ENCODE results near the gene PCBP3.
"Not testable (repeated sequence)": the region's sequence is repeated elsewhere in the genome, so short reads cannot be mapped to it uniquely, and the experiment has no call there.

The PCBP3 gene

DNA sequence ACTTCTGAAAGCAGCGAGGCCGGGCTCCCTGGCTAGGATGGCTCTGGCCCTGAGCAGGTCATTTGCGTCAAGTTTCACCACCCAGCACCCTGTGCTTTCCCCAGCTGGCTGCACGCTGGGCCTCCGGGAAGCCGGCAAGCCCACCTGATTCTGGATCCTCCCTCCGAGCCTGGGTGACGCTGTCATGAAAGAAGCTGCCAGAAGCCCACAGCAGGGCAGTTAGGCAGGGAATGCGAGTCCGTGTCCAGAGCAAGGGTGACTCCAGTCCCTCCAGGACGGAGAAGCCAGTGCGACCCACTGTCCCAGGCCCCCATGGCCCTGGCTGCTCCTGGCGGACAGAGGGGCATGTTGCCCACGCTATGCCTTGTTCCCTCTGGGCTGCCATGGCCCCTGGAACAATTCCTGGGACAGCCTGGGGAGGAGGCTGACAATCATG lies 44.4 kb upstream of the PCBP3 start:
- TF ChIP-seq, protein P1, sequence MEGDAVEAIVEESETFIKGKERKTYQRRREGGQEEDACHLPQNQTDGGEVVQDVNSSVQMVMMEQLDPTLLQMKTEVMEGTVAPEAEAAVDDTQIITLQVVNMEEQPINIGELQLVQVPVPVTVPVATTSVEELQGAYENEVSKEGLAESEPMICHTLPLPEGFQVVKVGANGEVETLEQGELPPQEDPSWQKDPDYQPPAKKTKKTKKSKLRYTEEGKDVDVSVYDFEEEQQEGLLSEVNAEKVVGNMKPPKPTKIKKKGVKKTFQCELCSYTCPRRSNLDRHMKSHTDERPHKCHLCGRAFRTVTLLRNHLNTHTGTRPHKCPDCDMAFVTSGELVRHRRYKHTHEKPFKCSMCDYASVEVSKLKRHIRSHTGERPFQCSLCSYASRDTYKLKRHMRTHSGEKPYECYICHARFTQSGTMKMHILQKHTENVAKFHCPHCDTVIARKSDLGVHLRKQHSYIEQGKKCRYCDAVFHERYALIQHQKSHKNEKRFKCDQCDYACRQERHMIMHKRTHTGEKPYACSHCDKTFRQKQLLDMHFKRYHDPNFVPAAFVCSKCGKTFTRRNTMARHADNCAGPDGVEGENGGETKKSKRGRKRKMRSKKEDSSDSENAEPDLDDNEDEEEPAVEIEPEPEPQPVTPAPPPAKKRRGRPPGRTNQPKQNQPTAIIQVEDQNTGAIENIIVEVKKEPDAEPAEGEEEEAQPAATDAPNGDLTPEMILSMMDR (conservative IDR thresholded peaks at IDR 0.05) = no peak
- no peak for TF ChIP-seq ZFX (IDR thresholded peaks at IDR 0.05)
- no peak overlapping the region for H3K27ac ChIP-seq

DNA sequence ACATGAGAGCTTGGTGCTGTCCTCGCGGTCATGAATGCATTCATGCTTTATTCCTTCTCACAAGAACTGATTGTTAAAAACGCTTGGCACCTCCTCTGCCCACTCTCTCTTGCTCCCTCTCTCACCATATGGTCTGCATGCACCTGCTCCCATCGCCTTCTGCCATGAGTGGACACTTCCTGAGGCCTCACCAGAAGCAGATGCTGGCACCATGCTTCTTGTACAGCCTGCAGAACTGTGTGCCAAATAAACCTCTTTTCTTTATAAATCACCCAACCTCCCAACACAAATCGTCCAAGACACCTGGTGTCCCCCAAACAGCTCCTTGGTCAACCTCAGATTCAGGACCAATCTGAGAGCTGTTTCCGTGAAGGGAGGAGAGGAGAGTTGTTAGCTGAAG lies 43.3 kb upstream of the PCBP3 start:
- TF ChIP-seq, protein P1 (conservative IDR thresholded peaks at IDR 0.05) = no peak
- no peak for TF ChIP-seq ZFX (IDR thresholded peaks at IDR 0.05)
- no peak overlapping the region for H3K27ac ChIP-seq

DNA sequence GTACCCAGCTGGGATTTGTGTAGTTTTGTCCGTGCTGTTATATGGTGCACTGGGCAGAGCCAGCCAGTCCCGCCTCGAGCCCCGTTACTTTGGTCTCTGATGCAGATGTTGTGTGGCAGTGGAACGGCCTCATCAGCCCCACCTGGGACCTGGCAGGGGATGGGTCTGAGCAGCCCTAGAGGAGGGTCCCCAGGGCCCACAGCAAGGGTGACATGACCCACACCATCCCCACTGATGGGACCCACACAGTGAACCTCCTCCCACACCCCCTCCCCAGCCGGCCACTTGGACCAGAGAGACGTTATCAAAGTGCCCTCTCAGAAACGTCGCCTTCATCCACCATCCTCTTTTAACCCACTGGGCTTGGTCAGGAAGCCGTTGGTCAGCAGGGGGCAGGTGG lies 42.0 kb upstream of the PCBP3 start:
- H3K27ac ChIP-seq = no peak overlapping the region
- TF ChIP-seq, protein P1 (conservative IDR thresholded peaks at IDR 0.05) = no peak
- no peak for TF ChIP-seq ZFX (IDR thresholded peaks at IDR 0.05)

DNA sequence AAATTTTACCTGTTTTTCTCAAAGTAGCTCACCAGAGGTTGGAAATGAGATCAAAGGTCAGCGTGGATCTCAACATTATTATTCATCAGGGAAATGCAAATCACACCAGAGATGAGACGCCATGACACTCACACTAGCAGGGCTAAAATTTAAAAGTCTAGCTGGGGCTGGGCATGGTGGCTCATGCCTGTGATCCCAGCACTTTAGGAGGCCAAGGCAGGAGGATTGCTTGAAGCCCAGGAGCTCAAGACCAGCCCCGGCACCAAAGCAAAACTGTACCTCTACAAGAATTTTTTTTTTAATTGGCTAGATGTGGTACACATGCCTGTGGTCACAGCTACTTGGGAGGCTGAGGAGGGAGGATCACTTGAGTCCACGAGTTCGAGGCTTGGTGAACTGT lies 41.4 kb upstream of the PCBP3 start:
- TF ChIP-seq, protein P1 (conservative IDR thresholded peaks at IDR 0.05) = no peak
- no peak for TF ChIP-seq ZFX (IDR thresholded peaks at IDR 0.05)
- H3K27ac ChIP-seq = no peak overlapping the region

DNA sequence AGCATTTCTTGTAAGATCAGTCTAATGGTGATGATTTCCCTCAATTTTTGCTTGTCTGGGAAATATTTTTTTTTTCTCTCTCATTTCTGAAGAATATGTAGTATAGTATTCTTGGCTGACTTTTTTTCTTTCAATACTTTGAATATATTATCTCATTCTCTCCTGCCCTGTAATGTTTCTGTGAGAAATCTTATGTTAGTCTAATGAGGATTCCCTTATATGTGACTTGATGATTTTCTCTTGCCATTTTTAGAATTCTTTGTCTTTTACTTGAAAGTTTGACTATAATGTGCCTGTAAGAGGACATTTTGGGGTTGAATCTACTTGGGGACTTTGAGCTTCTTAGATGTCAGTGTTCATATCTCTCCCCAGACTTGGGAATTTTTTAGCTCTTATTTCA lies 40.0 kb upstream of the PCBP3 start:
- no peak for TF ChIP-seq ZFX (IDR thresholded peaks at IDR 0.05)
- TF ChIP-seq, protein P1 (conservative IDR thresholded peaks at IDR 0.05) = no peak
- H3K27ac ChIP-seq = no peak overlapping the region

DNA sequence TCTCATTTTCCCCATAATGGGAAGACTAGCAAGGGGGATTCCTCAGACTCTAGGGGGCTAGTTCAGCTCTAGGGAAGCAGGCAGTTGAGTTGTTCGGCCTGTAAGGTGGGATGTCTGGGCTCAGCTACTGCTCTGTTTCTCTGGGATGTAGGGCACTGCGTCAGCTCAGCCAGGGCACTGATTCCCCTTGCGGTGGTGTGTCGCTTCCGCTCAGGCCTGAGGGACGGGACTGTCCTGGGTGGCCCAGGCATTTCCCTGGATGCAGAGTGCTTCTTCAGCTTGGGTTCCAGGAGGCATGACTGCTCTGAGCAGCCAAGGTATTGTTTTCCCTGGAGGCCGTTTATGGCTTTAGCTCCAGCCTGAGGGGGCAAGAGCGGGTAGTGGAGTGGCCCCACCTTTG lies 38.8 kb upstream of the PCBP3 start:
- not testable (repeated sequence) for H3K27ac ChIP-seq

DNA sequence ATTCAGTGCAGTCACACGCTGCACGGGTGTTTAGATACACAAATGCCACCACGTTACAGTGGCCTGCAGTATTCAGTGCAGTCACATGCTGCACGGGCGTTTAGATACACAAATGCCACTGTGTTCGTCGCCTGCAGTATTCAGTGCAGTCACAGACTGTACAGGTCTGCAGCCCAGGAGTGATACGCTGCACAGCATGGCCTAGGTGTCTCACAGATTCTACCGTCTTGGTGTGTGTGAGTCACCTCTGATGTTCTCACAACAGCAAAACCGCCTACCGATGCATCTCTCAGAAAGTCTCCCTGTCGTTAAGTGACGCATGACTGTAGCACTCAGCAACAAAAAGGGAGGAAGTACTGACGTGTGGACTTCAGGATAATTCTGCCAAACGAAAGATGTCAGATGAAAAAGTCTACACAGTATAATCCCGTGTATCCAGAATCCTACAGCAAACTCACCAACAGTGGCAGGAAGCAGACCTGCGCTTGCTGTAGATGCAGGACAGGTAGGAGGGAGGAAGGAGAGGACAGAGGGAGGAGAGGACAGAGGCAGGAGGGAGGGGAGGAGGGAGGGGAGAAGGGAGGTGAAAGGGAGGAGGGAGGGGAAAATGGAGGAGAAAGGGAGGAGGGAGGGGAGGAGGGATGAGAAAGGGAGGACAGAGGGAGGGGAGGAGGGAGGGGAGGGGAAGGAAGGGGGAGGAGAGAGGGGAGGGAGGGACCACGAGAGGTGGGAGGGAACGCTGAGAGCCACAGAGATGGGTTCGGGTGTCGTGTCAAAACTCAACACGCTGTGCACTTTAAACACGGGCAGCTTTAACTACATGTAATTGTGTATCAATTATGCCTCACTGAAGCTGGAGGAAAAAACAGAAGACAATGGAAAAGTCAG lies 36.3 kb upstream of the PCBP3 start:
- no peak for TF ChIP-seq ZFX (IDR thresholded peaks at IDR 0.05)
- TF ChIP-seq, protein P1 (conservative IDR thresholded peaks at IDR 0.05) = no peak

DNA sequence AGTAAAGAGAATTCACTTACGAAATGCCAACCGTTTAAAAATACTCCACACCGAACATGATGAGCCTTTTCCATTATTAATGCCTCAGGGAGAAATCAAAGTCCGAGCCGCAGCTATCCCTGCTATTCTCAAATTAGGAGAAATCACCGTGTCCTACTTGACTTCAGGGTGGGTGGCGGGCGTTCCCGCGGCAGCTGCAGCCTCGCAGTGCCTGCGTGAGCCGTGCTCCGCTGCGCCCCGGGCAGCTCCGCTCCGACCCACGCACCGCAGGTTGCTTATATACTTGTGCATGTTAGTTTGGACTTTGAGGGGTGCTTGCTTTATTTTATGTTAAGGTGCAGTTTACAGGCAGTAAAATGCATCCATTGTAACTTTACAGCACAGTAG lies 35.6 kb upstream of the PCBP3 start:
- TF ChIP-seq, protein P1 (conservative IDR thresholded peaks at IDR 0.05) = no peak
- TF ChIP-seq ZFX (IDR thresholded peaks at IDR 0.05) = no peak
- H3K27ac ChIP-seq = no peak overlapping the region

More for the DNA sequence above, 36.3 kb upstream of the PCBP3 start:
- H3K27ac ChIP-seq = no peak overlapping the region

DNA sequence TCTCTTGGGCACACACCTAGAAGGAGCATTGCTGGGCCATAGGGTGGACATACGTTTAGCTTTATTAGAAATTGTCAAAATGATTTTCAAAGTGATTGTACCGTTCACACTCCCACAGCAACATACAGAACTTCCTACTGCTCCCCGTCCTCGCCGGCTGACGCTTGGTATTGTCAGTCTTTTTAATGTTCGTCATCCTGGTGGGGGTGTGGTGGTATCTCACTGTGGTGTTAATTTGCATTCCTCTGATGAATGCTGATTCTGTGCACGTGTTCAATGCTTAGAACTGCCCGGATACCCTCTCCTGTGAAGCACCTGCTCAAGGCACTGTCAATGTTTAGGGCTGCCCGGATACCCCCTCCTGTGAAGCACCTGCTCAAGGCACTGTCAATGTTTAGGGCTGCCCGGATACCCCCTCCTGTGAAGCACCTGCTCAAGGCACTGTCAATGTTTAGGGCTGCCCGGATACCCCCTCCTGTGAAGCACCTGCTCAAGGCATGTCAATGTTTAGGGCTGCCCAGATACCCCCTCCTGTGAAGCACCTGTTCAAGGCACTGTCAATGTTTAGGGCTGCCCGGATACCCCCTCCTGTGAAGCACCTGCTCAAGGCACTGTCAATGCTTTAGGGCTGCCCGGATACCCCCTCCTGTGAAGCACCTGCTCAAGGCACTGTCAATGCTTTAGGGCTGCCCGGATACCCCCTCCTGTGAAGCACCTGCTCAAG lies 34.6 kb upstream of the PCBP3 start:
- H3K27ac ChIP-seq = not testable (repeated sequence)

DNA sequence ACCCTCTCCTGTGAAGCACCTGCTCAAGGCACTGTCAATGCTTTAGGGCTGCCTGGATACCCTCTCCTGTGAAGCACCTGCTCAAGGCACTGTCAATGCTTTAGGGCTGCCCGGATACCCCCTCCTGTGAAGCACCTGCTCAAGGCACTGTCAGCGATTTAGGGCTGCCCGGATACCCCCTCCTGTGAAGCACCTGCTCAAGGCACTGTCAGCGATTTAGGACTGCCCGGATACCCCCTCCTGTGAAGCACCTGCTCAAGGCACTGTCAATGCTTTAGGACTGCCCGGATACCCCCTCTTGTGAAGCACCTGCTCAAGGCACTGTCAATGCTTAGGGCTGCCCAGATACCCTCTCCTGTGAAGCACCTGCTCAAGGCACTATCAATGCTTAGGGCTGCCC lies 33.9 kb upstream of the PCBP3 start:
- H3K27ac ChIP-seq = not testable (repeated sequence)

Measured in C4-2B (cell line).